ENCODE measurements around the gene TRIM44. TPM values are rescaled to one million over a fixed set of nuclear protein-coding genes. Genes with fewer than 3 reads are reported as not detected.

Gene TRIM44
- total RNA-seq, 2 donors from 2014 or later = 22.1 to 35.4 TPM

GRCh38 chr11:35787626-35788025 lies 125.1 kb downstream of the TRIM44 start:
- no peak overlapping the region for H3K4me3 ChIP-seq
- H3K36me3 ChIP-seq = no peaks in the 10 kb centered on the region
- no peaks in the 10 kb centered on the region for H3K9me3 ChIP-seq
- H3K27ac ChIP-seq = no peak overlapping the region
- no peaks in the 10 kb centered on the region for H3K27me3 ChIP-seq
- TF ChIP-seq CTCF (IDR thresholded peaks at IDR 0.05) = no peak
- peaks cover 0 to 20% of the 10 kb centered on the region in 2 donors for H3K4me1 ChIP-seq
- no peak for DNase-seq (ENCODE audit: low spot score)

GRCh38 chr11:35791088-35791958 lies 128.7 kb downstream of the TRIM44 start:
- H3K4me3 ChIP-seq = no peak overlapping the region

GRCh38 chr11:35792148-35792845 lies 129.7 kb downstream of the TRIM44 start:
- Histone ChIP-seq H3K27me3 (no peaks in the 10 kb centered on the region), H3K27ac (no peak overlapping the region), H3K4me3 (no peak overlapping the region), H3K9me3 (no peaks in the 10 kb centered on the region), H3K36me3 (no peaks in the 10 kb centered on the region), H3K4me1 (peaks cover 0 to 25% of the 10 kb centered on the region in 2 donors)
- no peak for TF ChIP-seq CTCF (IDR thresholded peaks at IDR 0.05)
- no peak for DNase-seq (ENCODE audit: low spot score)

More at GRCh38 chr11:35791088-35791958, 128.7 kb downstream of the TRIM44 start:
- H3K27ac ChIP-seq = no peak overlapping the region
- no peaks in the 10 kb centered on the region for H3K9me3 ChIP-seq
- H3K27me3 ChIP-seq = no peaks in the 10 kb centered on the region
- H3K4me1 ChIP-seq = peaks cover 0 to 28% of the 10 kb centered on the region in 2 donors
- no peak for TF ChIP-seq CTCF (IDR thresholded peaks at IDR 0.05)
- DNase-seq (ENCODE audit: low spot score) = no peak
- no peaks in the 10 kb centered on the region for H3K36me3 ChIP-seq

GRCh38 chr11:35792846-35793192 lies 130.2 kb downstream of the TRIM44 start:
- H3K4me1 ChIP-seq = peaks cover 0 to 20% of the 10 kb centered on the region in 2 donors
- H3K27ac ChIP-seq = no peak overlapping the region
- DNase-seq (ENCODE audit: low spot score) = no peak
- H3K27me3 ChIP-seq = no peaks in the 10 kb centered on the region
- no peaks in the 10 kb centered on the region for H3K9me3 ChIP-seq
- no peak overlapping the region for H3K4me3 ChIP-seq
- H3K36me3 ChIP-seq = no peaks in the 10 kb centered on the region
- TF ChIP-seq CTCF (IDR thresholded peaks at IDR 0.05) = no peak

GRCh38 chr11:35794333-35794732 lies 131.8 kb downstream of the TRIM44 start:
- H3K27ac ChIP-seq = no peak overlapping the region
- no peaks in the 10 kb centered on the region for H3K9me3 ChIP-seq
- no peak for DNase-seq (ENCODE audit: low spot score)
- H3K27me3 ChIP-seq = no peaks in the 10 kb centered on the region
- no peak overlapping the region for H3K4me3 ChIP-seq
- no peaks in the 10 kb centered on the region for H3K36me3 ChIP-seq
- H3K4me1 ChIP-seq = peaks cover 0 to 20% of the 10 kb centered on the region in 2 donors
- no peak for TF ChIP-seq CTCF (IDR thresholded peaks at IDR 0.05)
